Measurements from ENCODE around the gene CD247. TPM values are rescaled to one million over a fixed set of nuclear protein-coding genes. Genes with fewer than 3 reads are reported as not detected.
A peak's percentile ranks its signal among the peaks of the same experiment; 100 is the strongest.

The CD247 gene
- total and polyA plus RNA-seq, 4 experiments from 2014 or later, result 260 to 404 (median 340) TPM

- peaks cover 0 to 2% (median 0%) of the 10 kb centered on the region in 8 donors for H3K9me3 Mint-ChIP-seq
- Histone ChIP-seq H3K4me1 (ENCODE audit: insufficient read depth, low read length) (peaks cover 100% of the 10 kb centered on the region), H3K36me3 (ENCODE audit: insufficient read depth, low read length) (peaks cover 18% of the 10 kb centered on the region), H3K9me3 (ENCODE audit: control insufficient read depth in 1 of 2, low read length in 2 of 2) (no peaks in the 10 kb centered on the region), H3K27me3 (ENCODE audit: insufficient read depth, low read length) (no peaks in the 10 kb centered on the region), H3K27ac (ENCODE audit: low read depth, low read length) (peak overlapping the region; percentile 55), H3K4me3 (ENCODE audit: low read length in 2 of 2) (no peak overlapping the region)
- peak overlapping the region; percentile 90 to 100 (median 94) for H3K27ac Mint-ChIP-seq
- ChIA-PET POLR2A (ENCODE audit: partially characterized antibody) (interaction anchor here (0.8 to 9.8 kb wide), 10 partner anchors 9 to 231 kb away, joined by 3 to 137 read pairs (median 6); partner anchors contain the start of gene CD247), CTCF (ENCODE audit: partially characterized antibody) (interaction anchor here (0.7 to 4.5 kb wide), 10 partner anchors 9 to 50 kb away, joined by 3 to 24 read pairs (median 5); partner anchors contain the start of gene CD247)
- intact Hi-C loops (cut with micrococcal nuclease), result loop anchor here (2.0 to 5.0 kb wide), 2 partner anchors 13 to 34 kb away; partner anchors contain the start of gene CD247
- H3K27me3 Mint-ChIP-seq, result no peaks in the 10 kb centered on the region
- peaks cover 80 to 100% (median 93%) of the 10 kb centered on the region in 4 donors for H3K4me1 Mint-ChIP-seq
- peaks cover 33 to 74% of the 10 kb centered on the region in 2 donors for H3K36me3 Mint-ChIP-seq
- H3K4me3 Mint-ChIP-seq, result peak overlapping the region; percentile 62 to 89 (median 78)
- DNase-seq, result peak in 1 of 5 donors; percentile 44
Measured at GRCh38 chr1:167483790-167484189, 34.5 kb downstream of the CD247 start.

- POLR2A ChIA-PET (ENCODE audit: partially characterized antibody), result interaction anchor here (0.8 to 9.8 kb wide), 8 partner anchors 9 to 70 kb away, joined by 3 to 137 read pairs (median 7); partner anchors contain the start of gene CD247
- Mint-ChIP-seq H3K27me3 (no peaks in the 10 kb centered on the region), H3K27ac (peak overlapping the region; percentile 82 to 100 (median 90)), H3K9me3 (peaks cover 0 to 2% (median 0%) of the 10 kb centered on the region in 8 donors), H3K4me1 (peaks cover 78 to 100% (median 92%) of the 10 kb centered on the region in 4 donors), H3K4me3 (peak overlapping the region in 7 of 8 donors; percentile 62 to 89 (median 77)), H3K36me3 (peaks cover 41 to 77% of the 10 kb centered on the region in 2 donors)
- H3K27ac ChIP-seq (ENCODE audit: low read depth, low read length), result peak overlapping the region; percentile 55
- intact Hi-C loops (cut with micrococcal nuclease), result loop anchor here (2.0 to 5.0 kb wide), 2 partner anchors 15 to 35 kb away; partner anchors contain the start of gene CD247
- H3K36me3 ChIP-seq (ENCODE audit: insufficient read depth, low read length), result peaks cover 24% of the 10 kb centered on the region
- CTCF ChIA-PET (ENCODE audit: partially characterized antibody), result interaction anchor here (1.5 to 4.5 kb wide), 3 partner anchors 16 to 39 kb away, joined by 4 to 24 read pairs (median 6); no protein-coding TSS in a partner anchor
- H3K4me3 ChIP-seq (ENCODE audit: low read length in 2 of 2), result peak overlapping the region in 1 of 2 donors; percentile 10
- no peaks in the 10 kb centered on the region for H3K9me3 ChIP-seq (ENCODE audit: control insufficient read depth in 1 of 2, low read length in 2 of 2)
- no peaks in the 10 kb centered on the region for H3K27me3 ChIP-seq (ENCODE audit: insufficient read depth, low read length)
- DNase-seq, result peak; percentile 39 to 72 (median 52)
- H3K4me1 ChIP-seq (ENCODE audit: insufficient read depth, low read length), result peaks cover 100% of the 10 kb centered on the region
Measured at GRCh38 chr1:167482184-167482583, 36.1 kb downstream of the CD247 start.

GRCh38 chr1:167479331-167479979 lies 38.9 kb downstream of the CD247 start:
- DNase-seq, result peak in 1 of 5 donors; percentile 53
- Histone ChIP-seq H3K27me3 (ENCODE audit: insufficient read depth, low read length) (no peaks in the 10 kb centered on the region), H3K4me1 (ENCODE audit: insufficient read depth, low read length) (peaks cover 100% of the 10 kb centered on the region), H3K4me3 (ENCODE audit: low read length in 2 of 2) (no peak overlapping the region), H3K9me3 (ENCODE audit: control insufficient read depth in 1 of 2, low read length in 2 of 2) (no peaks in the 10 kb centered on the region), H3K36me3 (ENCODE audit: insufficient read depth, low read length) (peaks cover 13% of the 10 kb centered on the region), H3K27ac (ENCODE audit: low read depth, low read length) (peak overlapping the region; percentile 25)
- Mint-ChIP-seq H3K27me3 (no peaks in the 10 kb centered on the region), H3K4me1 (peaks cover 71 to 100% (median 88%) of the 10 kb centered on the region in 4 donors), H3K36me3 (peaks cover 48 to 66% of the 10 kb centered on the region in 2 donors), H3K9me3 (peaks cover 0 to 2% (median 0%) of the 10 kb centered on the region in 8 donors), H3K4me3 (peak overlapping the region; percentile 4 to 68 (median 38)), H3K27ac (peak overlapping the region; percentile 58 to 100 (median 89))
- ChIA-PET CTCF (ENCODE audit: partially characterized antibody) (interaction anchor here (0.6 to 1.9 kb wide), 3 partner anchors 37 to 70 kb away, joined by 3 to 7 read pairs (median 4); no protein-coding TSS in a partner anchor), POLR2A (ENCODE audit: partially characterized antibody) (interaction anchor here (1.4 to 5.8 kb wide), 4 partner anchors 23 to 38 kb away, joined by 3 to 55 read pairs (median 23); partner anchors contain the start of gene CD247)
- intact Hi-C loops (cut with micrococcal nuclease), result no loop called here

- Histone ChIP-seq H3K4me1 (ENCODE audit: insufficient read depth, low read length) (peaks cover 100% of the 10 kb centered on the region), H3K36me3 (ENCODE audit: insufficient read depth, low read length) (peaks cover 13% of the 10 kb centered on the region), H3K9me3 (ENCODE audit: control insufficient read depth in 1 of 2, low read length in 2 of 2) (no peaks in the 10 kb centered on the region), H3K4me3 (ENCODE audit: low read length in 2 of 2) (no peak overlapping the region), H3K27me3 (ENCODE audit: insufficient read depth, low read length) (no peaks in the 10 kb centered on the region), H3K27ac (ENCODE audit: low read depth, low read length) (no peak overlapping the region)
- no peak for DNase-seq
- Mint-ChIP-seq H3K27ac (peak overlapping the region in 6 of 7 donors; percentile 44 to 100 (median 80)), H3K9me3 (peaks cover 0 to 2% (median 0%) of the 10 kb centered on the region in 8 donors), H3K4me1 (peaks cover 73 to 100% (median 88%) of the 10 kb centered on the region in 4 donors), H3K36me3 (peaks cover 48 to 70% of the 10 kb centered on the region in 2 donors), H3K27me3 (no peaks in the 10 kb centered on the region), H3K4me3 (peak overlapping the region in 4 of 8 donors; percentile 24 to 59 (median 36))
- ChIA-PET POLR2A (ENCODE audit: partially characterized antibody) (interaction anchor here (1.1 to 5.8 kb wide), 5 partner anchors 20 to 39 kb away, joined by 3 to 55 read pairs (median 19); partner anchors contain the start of gene CD247), CTCF (ENCODE audit: partially characterized antibody) (interaction anchor here (1.5 to 1.6 kb wide), 2 partner anchors 22 to 210 kb away, joined by 3 to 5 read pairs; no protein-coding TSS in a partner anchor)
- intact Hi-C loops (cut with micrococcal nuclease), result no loop called here
Measured at GRCh38 chr1:167477986-167478385, 40.3 kb downstream of the CD247 start.

- H3K9me3 Mint-ChIP-seq, result peaks cover 0 to 4% (median 0%) of the 10 kb centered on the region in 8 donors
- H3K36me3 Mint-ChIP-seq, result peaks cover 40 to 68% of the 10 kb centered on the region in 2 donors
Measured at GRCh38 chr1:167476061-167476460, 42.3 kb downstream of the CD247 start.

GRCh38 chr1:167474191-167474641 lies 44.1 kb downstream of the CD247 start:
- CTCF ChIA-PET (ENCODE audit: partially characterized antibody), result interaction anchor here (1.3 to 1.4 kb wide), 2 partner anchors 37 to 44 kb away, joined by 3 to 6 read pairs; partner anchors contain the start of gene CD247
- Mint-ChIP-seq H3K36me3 (peaks cover 27 to 57% of the 10 kb centered on the region in 2 donors), H3K27me3 (no peaks in the 10 kb centered on the region), H3K9me3 (peaks cover 0 to 2% (median 0%) of the 10 kb centered on the region in 8 donors), H3K4me1 (peaks cover 62 to 99% (median 76%) of the 10 kb centered on the region in 4 donors), H3K27ac (peak overlapping the region; percentile 80 to 100 (median 92)), H3K4me3 (peak overlapping the region; percentile 49 to 89 (median 80))
- POLR2A ChIA-PET (ENCODE audit: partially characterized antibody), result interaction anchor here (0.7 to 3.2 kb wide), 7 partner anchors 9 to 41 kb away, joined by 3 to 21 read pairs (median 4); no protein-coding TSS in a partner anchor
- peak overlapping the region; percentile 48 for H3K27ac ChIP-seq (ENCODE audit: low read depth, low read length)
- H3K27me3 ChIP-seq (ENCODE audit: insufficient read depth, low read length), result no peaks in the 10 kb centered on the region
- peak; percentile 42 to 84 (median 51) for DNase-seq
- intact Hi-C loops (cut with micrococcal nuclease), result loop anchor here (1.0 to 2.0 kb wide), 2 partner anchors 10 to 17 kb away; no protein-coding TSS in a partner anchor
- H3K36me3 ChIP-seq (ENCODE audit: insufficient read depth, low read length), result peaks cover 11% of the 10 kb centered on the region
- H3K9me3 ChIP-seq (ENCODE audit: control insufficient read depth in 1 of 2, low read length in 2 of 2), result no peaks in the 10 kb centered on the region
- H3K4me3 ChIP-seq (ENCODE audit: low read length in 2 of 2), result peak overlapping the region in 1 of 2 donors; percentile 32
- H3K4me1 ChIP-seq (ENCODE audit: insufficient read depth, low read length), result peaks cover 97% of the 10 kb centered on the region

More at GRCh38 chr1:167476061-167476460, 42.3 kb downstream of the CD247 start:
- Mint-ChIP-seq H3K4me3 (peak overlapping the region in 3 of 8 donors; percentile 23 to 67 (median 30)), H3K27me3 (no peaks in the 10 kb centered on the region), H3K4me1 (peaks cover 68 to 100% (median 84%) of the 10 kb centered on the region in 4 donors), H3K27ac (peak overlapping the region in 5 of 7 donors; percentile 67 to 100 (median 73))
- CTCF ChIA-PET (ENCODE audit: partially characterized antibody), result interaction anchor here (1.0 to 1.8 kb wide), 5 partner anchors 8 to 124 kb away, joined by 3 to 5 read pairs (median 4); partner anchors contain the start of gene CD247
- Histone ChIP-seq H3K36me3 (ENCODE audit: insufficient read depth, low read length) (peaks cover 19% of the 10 kb centered on the region), H3K4me1 (ENCODE audit: insufficient read depth, low read length) (peaks cover 100% of the 10 kb centered on the region), H3K27ac (ENCODE audit: low read depth, low read length) (no peak overlapping the region), H3K9me3 (ENCODE audit: control insufficient read depth in 1 of 2, low read length in 2 of 2) (no peaks in the 10 kb centered on the region), H3K27me3 (ENCODE audit: insufficient read depth, low read length) (no peaks in the 10 kb centered on the region), H3K4me3 (ENCODE audit: low read length in 2 of 2) (no peak overlapping the region)
- intact Hi-C loops (cut with micrococcal nuclease), result no loop called here
- POLR2A ChIA-PET (ENCODE audit: partially characterized antibody), result interaction anchor here (1.3 to 5.8 kb wide), 5 partner anchors 9 to 41 kb away, joined by 4 to 55 read pairs (median 5); partner anchors contain the start of gene CD247
- DNase-seq, result no peak
